SH-SY5Y (cell line): ENCODE results near the gene HCN2.

Experiments used
- GATA2 ChIP-seq: IDR thresholded peaks from 2 replicates; pipeline ENCODE4 v1.6.1; 2011; ENCODE audit warnings: mild to moderate bottlenecking, low read depth, low read length
- GATA3 ChIP-seq: IDR thresholded peaks from 2 replicates; pipeline ENCODE4 v1.6.1; 2011; ENCODE audit warnings: low read depth, mild to moderate bottlenecking, low read length, moderate library complexity

DNA sequence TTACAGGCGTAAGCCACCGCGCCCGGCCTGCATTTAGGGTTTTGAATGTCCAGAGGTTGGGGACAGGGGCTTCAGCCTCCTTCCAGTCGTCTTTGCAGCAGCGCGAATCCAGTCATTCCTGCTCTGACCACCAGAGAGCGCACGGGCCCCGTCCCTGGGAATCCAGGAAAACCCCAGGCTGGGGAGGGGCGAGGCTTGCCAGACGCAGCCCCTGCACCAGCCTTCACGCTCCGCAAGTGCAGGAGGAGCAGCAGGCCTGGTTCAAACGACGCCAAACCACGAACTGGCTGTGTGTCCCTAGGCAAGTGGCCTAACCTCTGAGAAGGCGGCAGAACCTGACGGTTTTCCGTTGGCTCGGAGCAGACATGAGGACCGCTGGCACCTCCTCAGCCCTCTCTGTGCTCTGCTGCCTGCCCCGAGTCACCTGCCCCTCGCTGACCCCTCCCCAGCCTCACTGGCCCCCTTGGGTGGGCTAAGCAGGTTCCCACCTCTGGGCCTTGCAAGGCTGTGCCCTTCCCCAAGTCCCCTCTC is 75.3 kb downstream of the HCN2 start:
- TF ChIP-seq GATA2 (no peak), GATA3 (no peak)
